ENCODE results near the gene KIF17. TPM values are rescaled to one million over a fixed set of nuclear protein-coding genes. Genes with fewer than 3 reads are reported as not detected.

The KIF17 gene
- not detected for total RNA-seq
- not detected for polyA plus RNA-seq

DNA sequence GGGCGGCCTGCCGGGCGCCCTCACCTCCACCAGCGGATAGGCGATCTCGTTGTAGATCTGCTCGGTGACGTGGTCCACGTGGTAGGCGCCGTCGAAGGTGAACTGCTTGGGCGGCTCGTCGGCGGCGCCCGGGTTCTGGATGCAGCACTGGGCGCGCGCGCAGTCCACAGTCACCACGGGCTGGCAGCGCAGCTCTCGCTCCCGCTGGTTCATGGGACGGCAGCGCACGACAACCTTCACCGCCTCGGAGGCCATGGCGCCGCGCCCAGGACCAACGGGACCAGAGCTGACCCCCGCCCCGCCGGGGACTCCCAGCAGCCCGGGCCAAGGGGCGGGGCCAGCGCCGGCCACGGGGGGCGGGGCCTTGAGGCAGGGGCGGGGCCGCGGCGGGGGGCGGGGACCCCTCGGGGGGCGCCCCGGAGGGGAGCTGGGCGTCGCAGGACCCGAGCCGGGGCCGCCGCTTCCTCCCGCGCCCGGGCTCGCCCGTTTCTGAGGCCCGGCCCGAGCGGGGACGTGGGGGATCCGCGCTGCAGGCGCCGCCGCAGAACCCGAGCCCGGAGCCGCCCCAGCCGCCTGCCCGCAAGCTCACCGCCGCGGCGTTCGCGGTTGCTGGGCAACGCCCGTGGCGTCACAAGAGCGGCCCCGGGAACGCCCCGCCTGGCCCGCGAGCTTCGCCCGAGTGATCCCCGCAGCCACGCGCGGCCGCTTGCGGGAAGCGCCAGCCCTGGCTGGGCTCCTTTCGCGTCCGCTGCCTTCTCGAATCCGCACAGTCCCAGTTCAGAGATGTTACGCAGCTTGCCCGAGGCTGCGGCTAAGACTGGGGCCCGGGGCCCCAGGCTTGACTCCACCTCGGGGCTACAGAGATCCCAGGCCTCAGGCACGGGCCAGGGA lies at the start of gene KIF17:
Gene KIF17, minus strand, starts transcription at position 556 of the 891 bp plus-strand sequence. Its CDS starts 301 bp downstream, at position 255.
- Mint-ChIP-seq H3K4me3 (peak within 1 kb of the TSS; percentile 60 to 85 (median 70)), H3K36me3 (no peaks in the 10 kb centered on the region), H3K27me3 (peaks cover 9 to 15% of the 10 kb centered on the region in 2 donors), H3K27ac (peak within 1 kb of the TSS; percentile 43 to 87 (median 66)), H3K4me1 (peaks cover 0 to 10% (median 6%) of the 10 kb centered on the region in 4 donors), H3K9me3 (no peaks in the 10 kb centered on the region)
- Histone ChIP-seq H3K27me3 (ENCODE audit: insufficient read depth, low read length) (peaks cover 7% of the 10 kb centered on the region), H3K36me3 (ENCODE audit: insufficient read depth, low read length) (no peaks in the 10 kb centered on the region), H3K4me3 (ENCODE audit: low read length in 2 of 2) (peak within 1 kb of the TSS in 1 of 2 donors; percentile 18), H3K27ac (ENCODE audit: low read depth, low read length) (no peak within 1 kb of the TSS), H3K4me1 (ENCODE audit: insufficient read depth, low read length) (no peaks in the 10 kb centered on the region), H3K9me3 (ENCODE audit: control insufficient read depth in 1 of 2, low read length in 2 of 2) (no peaks in the 10 kb centered on the region)
- peak; percentile 58 to 75 (median 68) for DNase-seq
- POLR2A ChIA-PET (ENCODE audit: partially characterized antibody), result interaction anchor here (0.9 to 2.2 kb wide), 5 partner anchors 13 to 461 kb away, joined by 3 to 9 read pairs (median 6); partner anchors contain the start of genes HP1BP3 and SH2D5
- CTCF ChIA-PET (ENCODE audit: partially characterized antibody), result interaction anchor here (1.0 to 2.2 kb wide), 2 partner anchors 10 to 56 kb away, joined by 3 to 8 read pairs; partner anchors contain the start of gene DDOST
- intact Hi-C loops (cut with micrococcal nuclease), result loop anchor here (2.0 kb wide), 1 partner anchor 15 kb away; the partner anchor contains the start of gene SH2D5

DNA sequence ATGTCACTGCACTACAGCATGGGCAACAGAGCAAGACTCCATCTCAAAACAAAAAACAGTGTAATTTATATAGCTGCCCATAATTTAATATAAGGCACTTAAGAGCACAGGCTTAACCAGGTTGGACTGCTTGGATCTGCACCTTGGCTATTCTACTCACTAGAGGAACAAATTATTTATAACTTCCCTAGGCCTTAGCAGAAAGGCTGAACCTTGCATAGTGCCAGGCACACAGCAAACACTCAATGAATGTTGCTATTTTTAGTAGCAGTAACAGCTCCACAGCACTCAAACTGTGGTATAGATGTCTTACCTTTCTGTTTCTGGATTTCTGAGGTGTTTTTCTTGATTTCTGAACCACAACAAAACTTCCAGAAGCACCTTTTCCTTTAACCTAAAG lies 49.5 kb upstream of the KIF17 start:
- no peak overlapping the region for H3K4me3 Mint-ChIP-seq
- H3K9me3 ChIP-seq (ENCODE audit: control insufficient read depth in 1 of 2, low read length in 2 of 2), result no peaks in the 10 kb centered on the region
- H3K36me3 Mint-ChIP-seq, result peaks cover 46 to 71% of the 10 kb centered on the region in 2 donors
- H3K4me1 Mint-ChIP-seq, result peaks cover 0 to 3% (median under 1%) of the 10 kb centered on the region in 4 donors
- no peak overlapping the region for H3K27ac ChIP-seq (ENCODE audit: low read depth, low read length)
- ChIA-PET CTCF (ENCODE audit: partially characterized antibody) (interaction anchor here (0.7 to 0.8 kb wide), 2 partner anchors 70 to 247 kb away, joined by 3 to 5 read pairs; no protein-coding TSS in a partner anchor), POLR2A (ENCODE audit: partially characterized antibody) (interaction anchor here (1.3 to 2.9 kb wide), 3 partner anchors 13 to 19 kb away, joined by 4 to 12 read pairs (median 4); partner anchors contain the start of gene HP1BP3)
- H3K4me1 ChIP-seq (ENCODE audit: insufficient read depth, low read length), result no peaks in the 10 kb centered on the region
- H3K27ac Mint-ChIP-seq, result no peak overlapping the region
- H3K27me3 ChIP-seq (ENCODE audit: insufficient read depth, low read length), result no peaks in the 10 kb centered on the region
- intact Hi-C loops (cut with micrococcal nuclease), result no loop called here
- peaks cover 86% of the 10 kb centered on the region for H3K36me3 ChIP-seq (ENCODE audit: insufficient read depth, low read length)
- no peak for DNase-seq
- no peak overlapping the region for H3K4me3 ChIP-seq (ENCODE audit: low read length in 2 of 2)
- H3K9me3 Mint-ChIP-seq, result no peaks in the 10 kb centered on the region
- H3K27me3 Mint-ChIP-seq, result no peaks in the 10 kb centered on the region

- Mint-ChIP-seq H3K9me3 (no peaks in the 10 kb centered on the region), H3K36me3 (peaks cover 54 to 66% of the 10 kb centered on the region in 2 donors), H3K4me3 (no peak overlapping the region), H3K27me3 (no peaks in the 10 kb centered on the region), H3K4me1 (no peaks in the 10 kb centered on the region), H3K27ac (no peak overlapping the region)
- H3K4me1 ChIP-seq (ENCODE audit: insufficient read depth, low read length), result no peaks in the 10 kb centered on the region
- H3K27me3 ChIP-seq (ENCODE audit: insufficient read depth, low read length), result no peaks in the 10 kb centered on the region
- H3K9me3 ChIP-seq (ENCODE audit: control insufficient read depth in 1 of 2, low read length in 2 of 2), result no peaks in the 10 kb centered on the region
- CTCF ChIA-PET (ENCODE audit: partially characterized antibody), result no interaction called here
- intact Hi-C loops (cut with micrococcal nuclease), result no loop called here
- POLR2A ChIA-PET (ENCODE audit: partially characterized antibody), result no interaction called here
- H3K4me3 ChIP-seq (ENCODE audit: low read length in 2 of 2), result no peak overlapping the region
- H3K36me3 ChIP-seq (ENCODE audit: insufficient read depth, low read length), result peaks cover 79% of the 10 kb centered on the region
- no peak overlapping the region for H3K27ac ChIP-seq (ENCODE audit: low read depth, low read length)
- DNase-seq, result no peak
Observed at GRCh38 chr1:20763417-20763816, 45.6 kb upstream of the KIF17 start.

DNA sequence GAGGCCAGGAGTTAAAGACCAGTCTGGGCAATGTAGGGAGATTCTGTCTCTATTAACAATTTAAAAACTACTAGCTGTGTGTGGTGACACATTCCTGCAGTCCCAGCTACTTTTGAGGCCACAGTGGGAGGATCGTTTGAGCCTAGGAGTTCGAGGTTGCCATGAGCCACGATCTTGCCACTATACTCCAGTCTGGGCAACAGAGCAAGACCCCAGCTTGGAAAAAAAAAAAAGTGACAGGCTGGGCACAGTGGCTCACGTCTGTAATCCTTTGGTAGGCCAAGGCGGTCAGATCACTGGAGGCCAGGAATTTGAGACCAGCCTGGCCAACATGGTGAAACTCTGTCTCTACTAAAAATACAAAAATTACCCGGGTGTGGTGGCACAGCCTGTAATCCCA lies 42.5 kb upstream of the KIF17 start:
- Mint-ChIP-seq H3K4me1 (peaks cover 0 to 3% (median 0%) of the 10 kb centered on the region in 4 donors), H3K36me3 (peaks cover 53 to 72% of the 10 kb centered on the region in 2 donors), H3K9me3 (no peaks in the 10 kb centered on the region), H3K27ac (peak overlapping the region in 2 of 7 donors; percentile 37 to 41), H3K4me3 (no peak overlapping the region), H3K27me3 (no peaks in the 10 kb centered on the region)
- Histone ChIP-seq H3K4me3 (ENCODE audit: low read length in 2 of 2) (no peak overlapping the region), H3K4me1 (ENCODE audit: insufficient read depth, low read length) (no peaks in the 10 kb centered on the region), H3K27me3 (ENCODE audit: insufficient read depth, low read length) (no peaks in the 10 kb centered on the region), H3K36me3 (ENCODE audit: insufficient read depth, low read length) (peaks cover 64% of the 10 kb centered on the region), H3K9me3 (ENCODE audit: control insufficient read depth in 1 of 2, low read length in 2 of 2) (no peaks in the 10 kb centered on the region), H3K27ac (ENCODE audit: low read depth, low read length) (no peak overlapping the region)
- ChIA-PET CTCF (ENCODE audit: partially characterized antibody) (no interaction called here), POLR2A (ENCODE audit: partially characterized antibody) (no interaction called here)
- intact Hi-C loops (cut with micrococcal nuclease), result no loop called here
- DNase-seq, result no peak

DNA sequence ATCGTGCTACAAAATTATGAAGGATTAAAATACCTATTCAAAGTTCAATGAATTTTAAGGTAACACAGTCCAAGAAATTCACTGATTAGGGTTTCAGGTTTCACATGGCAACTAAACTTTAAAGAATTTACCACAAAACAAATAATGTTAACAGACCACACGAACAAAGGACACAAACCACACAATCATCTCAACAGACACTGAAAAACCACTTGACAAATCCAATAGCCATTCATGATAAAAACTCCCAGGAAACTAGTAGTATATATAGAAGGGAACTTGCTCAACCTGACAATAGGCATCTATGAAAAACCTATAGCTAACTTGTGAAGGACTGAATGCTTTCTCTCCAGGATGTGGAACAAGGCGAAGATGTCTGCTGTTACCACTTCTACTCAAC lies 35.8 kb upstream of the KIF17 start:
- no peak overlapping the region for H3K4me3 ChIP-seq (ENCODE audit: low read length in 2 of 2)
- peaks cover 41% of the 10 kb centered on the region for H3K36me3 ChIP-seq (ENCODE audit: insufficient read depth, low read length)
- CTCF ChIA-PET (ENCODE audit: partially characterized antibody), result no interaction called here
- Mint-ChIP-seq H3K27me3 (no peaks in the 10 kb centered on the region), H3K4me1 (peaks cover 0 to 7% (median 3%) of the 10 kb centered on the region in 4 donors), H3K36me3 (peaks cover 30 to 64% of the 10 kb centered on the region in 2 donors), H3K9me3 (no peaks in the 10 kb centered on the region), H3K27ac (peak overlapping the region in 1 of 7 donors; percentile 6), H3K4me3 (no peak overlapping the region)
- POLR2A ChIA-PET (ENCODE audit: partially characterized antibody), result no interaction called here
- intact Hi-C loops (cut with micrococcal nuclease), result no loop called here
- no peak for DNase-seq
- H3K27me3 ChIP-seq (ENCODE audit: insufficient read depth, low read length), result no peaks in the 10 kb centered on the region
- no peak overlapping the region for H3K27ac ChIP-seq (ENCODE audit: low read depth, low read length)
- no peaks in the 10 kb centered on the region for H3K4me1 ChIP-seq (ENCODE audit: insufficient read depth, low read length)
- H3K9me3 ChIP-seq (ENCODE audit: control insufficient read depth in 1 of 2, low read length in 2 of 2), result no peaks in the 10 kb centered on the region

GRCh38 chr1:20751462-20751990 lies 33.7 kb upstream of the KIF17 start:
- Mint-ChIP-seq H3K27ac (no peak overlapping the region), H3K9me3 (no peaks in the 10 kb centered on the region), H3K27me3 (no peaks in the 10 kb centered on the region), H3K4me3 (no peak overlapping the region), H3K4me1 (peaks cover 0 to 7% (median 3%) of the 10 kb centered on the region in 4 donors), H3K36me3 (peaks cover 31 to 67% of the 10 kb centered on the region in 2 donors)
- ChIA-PET CTCF (ENCODE audit: partially characterized antibody) (interaction anchor here (1.0 kb wide), 1 partner anchor 18 kb away, joined by 3 read pairs; no protein-coding TSS in a partner anchor), POLR2A (ENCODE audit: partially characterized antibody) (interaction anchor here (1.1 kb wide), 1 partner anchor 15 kb away, joined by 3 read pairs; no protein-coding TSS in a partner anchor)
- intact Hi-C loops (cut with micrococcal nuclease), result no loop called here
- DNase-seq, result no peak
- H3K9me3 ChIP-seq (ENCODE audit: control insufficient read depth in 1 of 2, low read length in 2 of 2), result no peaks in the 10 kb centered on the region
- no peak overlapping the region for H3K27ac ChIP-seq (ENCODE audit: low read depth, low read length)
- no peak overlapping the region for H3K4me3 ChIP-seq (ENCODE audit: low read length in 2 of 2)
- no peaks in the 10 kb centered on the region for H3K4me1 ChIP-seq (ENCODE audit: insufficient read depth, low read length)
- H3K27me3 ChIP-seq (ENCODE audit: insufficient read depth, low read length), result no peaks in the 10 kb centered on the region
- H3K36me3 ChIP-seq (ENCODE audit: insufficient read depth, low read length), result peaks cover 52% of the 10 kb centered on the region

DNA sequence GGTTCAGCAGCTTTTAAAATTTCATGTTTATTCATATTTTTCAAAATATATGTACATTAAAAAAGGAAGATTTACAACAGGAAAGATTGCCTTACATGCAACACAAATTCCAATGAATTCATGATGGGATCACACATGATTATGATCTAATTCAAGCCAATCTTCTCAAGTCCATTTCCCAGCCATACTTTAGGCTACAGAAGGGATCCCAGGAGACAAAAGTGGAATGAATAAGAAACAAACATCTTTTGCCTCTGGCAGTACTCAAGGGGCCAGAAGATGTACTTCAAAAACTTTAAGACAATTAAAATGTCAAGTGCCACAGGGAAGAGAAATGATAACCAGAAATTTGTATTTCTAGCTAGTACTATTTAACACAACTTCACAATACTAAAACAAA lies 24.9 kb upstream of the KIF17 start:
- H3K4me3 ChIP-seq (ENCODE audit: low read length in 2 of 2), result no peak overlapping the region
- H3K9me3 ChIP-seq (ENCODE audit: control insufficient read depth in 1 of 2, low read length in 2 of 2), result no peaks in the 10 kb centered on the region
- no peaks in the 10 kb centered on the region for H3K27me3 ChIP-seq (ENCODE audit: insufficient read depth, low read length)
- peaks cover 55% of the 10 kb centered on the region for H3K36me3 ChIP-seq (ENCODE audit: insufficient read depth, low read length)
- Mint-ChIP-seq H3K4me3 (no peak overlapping the region), H3K36me3 (peaks cover 49 to 83% of the 10 kb centered on the region in 2 donors), H3K27ac (no peak overlapping the region), H3K9me3 (no peaks in the 10 kb centered on the region), H3K4me1 (no peaks in the 10 kb centered on the region), H3K27me3 (no peaks in the 10 kb centered on the region)
- no peak overlapping the region for H3K27ac ChIP-seq (ENCODE audit: low read depth, low read length)
- intact Hi-C loops (cut with micrococcal nuclease), result loop anchor here (5.0 kb wide), 1 partner anchor 40 kb away; no protein-coding TSS in a partner anchor
- POLR2A ChIA-PET (ENCODE audit: partially characterized antibody), result interaction anchor here (1.0 kb wide), 1 partner anchor 14 kb away, joined by 3 read pairs; no protein-coding TSS in a partner anchor
- CTCF ChIA-PET (ENCODE audit: partially characterized antibody), result no interaction called here
- no peaks in the 10 kb centered on the region for H3K4me1 ChIP-seq (ENCODE audit: insufficient read depth, low read length)
- no peak for DNase-seq

Data from CD4-positive, alpha-beta memory T cell (primary cell).